Activated CD8-positive, alpha-beta T cell treated with anti-CD3 and anti-CD28 coated beads, Interleukin-2, amount 10 ng/mL, durations not matched to agents 7 days and 5 days (primary cell): Measurements from ENCODE around the gene MIS18A. TPM values are rescaled to one million over a fixed set of nuclear protein-coding genes. Genes with fewer than 3 reads are reported as not detected.

ENCODE experiments used
- total RNA-seq, 2 experiments: library from RNA; stranded (reverse); gene quantifications; one replicate each; pipeline ENCODE4 v1.2.3, GENCODE V29; 2021

Gene MIS18A
- total RNA-seq, 2 experiments from 2014 or later, result 27.5 to 29.4 TPM

Other genes with a start within 250 kb of the MIS18A start
- gene MRAP, start 19.8 kb upstream of the MIS18A start, total RNA-seq, result not detected
- 10 to 100 TPM; 17.4 to 19.4 TPM for gene URB1, start 114.0 kb upstream of the MIS18A start, total RNA-seq
- 1 to 10 TPM; 3.0 to 3.5 TPM for gene EVA1C, start 133.7 kb upstream of the MIS18A start, total RNA-seq